DND-41 (cell line): ENCODE data around the gene MORN5.

Source experiments
- CTCF ChIP-seq: IDR thresholded peaks from 2 replicates; pipeline ENCODE4 v1.5.1; 2012; ENCODE audit warnings: borderline replicate concordance, low read length, moderate library complexity, mild to moderate bottlenecking; ENCODE audit not compliant: poor library complexity, severe bottlenecking; ENCODE audit errors: extremely low read depth
- EZH2 ChIP-seq: IDR thresholded peaks from 3 replicates; pipeline ENCODE4 v1.6.1; 2012; ENCODE audit warnings: borderline replicate concordance, low read depth, mild to moderate bottlenecking, moderate library complexity, low read length, inconsistent platforms; ENCODE audit not compliant: severe bottlenecking

GRCh38 chr9:122205176-122205575 is 45.5 kb downstream of the MORN5 start:
- TF ChIP-seq CTCF (no peak), EZH2 (no peak)
